A549 (cell line): Measurements from ENCODE around the gene ANO2.

Source experiments
- CHD2 ChIP-seq: fragments of 150-350 bp; IDR thresholded peaks from 2 replicates; pipeline ENCODE4 v1.6.1; 2014; ENCODE audit warnings: low read length; ENCODE audit not compliant: partially characterized antibody
- CTCF ChIP-seq: fragments of >200 bp; sonication (Bioruptor Twin); formaldehyde crosslinking; IDR thresholded peaks from 3 replicates; pipeline ENCODE4 v1.5.1; 2016
- EHMT2 ChIP-seq: fragments of 200-600 bp; sonication (generic); IDR thresholded peaks from 2 replicates; pipeline ENCODE4 v1.6.1; 2016; ENCODE audit warnings: antibody characterized with exemption, low read depth, mild to moderate bottlenecking, moderate library complexity
- FOSB ChIP-seq: fragments of 250-450 bp; sonication (Bioruptor Pico); IDR thresholded peaks from 2 replicates; pipeline ENCODE4 v1.5.0; 2020; ENCODE audit warnings: mild to moderate bottlenecking, moderate library complexity
- NFE2L2 ChIP-seq: fragments of 150-350 bp; conservative IDR thresholded peaks from 2 replicates; pipeline ENCODE4 v1.6.1; 2014; ENCODE audit warnings: low read length
- POLR2A ChIP-seq: IDR thresholded peaks from 2 replicates; pipeline ENCODE4 v1.6.1; 2012; ENCODE audit warnings: mild to moderate bottlenecking, low read length

GRCh38 chr12:5554711-5555110, 390.3 kb downstream of the ANO2 start:
- TF ChIP-seq CTCF (no peak), EHMT2 (no peak), NFE2L2 (no peak), CHD2 (no peak), POLR2A (no peak), FOSB (CRISPR knock-in tag) (no peak)
